GM12891 (cell line): ENCODE data around the gene TPR.

Experiments used
- POLR2A ChIP-seq: IDR thresholded peaks from 2 replicates; pipeline ENCODE4 v1.6.1; 2011; ENCODE audit warnings: low read depth, low read length, control low read depth
- POLR2AphosphoS5 ChIP-seq: IDR thresholded peaks from 2 replicates; pipeline ENCODE4 v1.6.1; 2011; ENCODE audit warnings: low read depth, low read length, control low read depth
- POU2F2 ChIP-seq: IDR thresholded peaks from 2 replicates; pipeline ENCODE4 v1.6.1; 2011; ENCODE audit warnings: low read depth, mild to moderate bottlenecking, control low read depth, low read length, moderate library complexity
- SPI1 ChIP-seq: IDR thresholded peaks from 2 replicates; pipeline ENCODE4 v1.6.1; 2011; ENCODE audit warnings: low read depth, low read length, control low read depth
- TAF1 ChIP-seq: IDR thresholded peaks from 2 replicates; pipeline ENCODE4 v1.6.1; 2011; ENCODE audit warnings: low read depth, low read length, control low read depth

DNA sequence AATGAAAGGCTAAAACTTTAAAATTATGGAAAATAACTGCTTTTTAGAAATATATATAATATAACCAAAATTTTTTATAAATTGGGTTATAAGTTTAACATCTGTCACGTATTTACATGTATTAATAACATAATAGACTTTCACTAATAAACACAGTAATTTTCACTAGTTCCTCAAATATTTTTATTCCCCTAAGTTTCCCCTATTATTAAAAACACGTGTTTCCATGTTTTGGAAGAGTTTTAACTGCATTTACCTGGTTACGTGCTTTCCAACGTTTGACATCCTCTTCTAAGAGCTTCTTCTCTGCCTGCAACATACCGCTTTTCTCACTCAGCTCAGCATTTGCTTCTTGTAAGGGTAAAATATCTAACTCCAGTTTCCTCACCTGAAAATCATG, 34.3 kb downstream of the TPR start:
- TF ChIP-seq SPI1 (no peak), TAF1 (no peak), POLR2A (no peak), POLR2AphosphoS5 (no peak), POU2F2 (no peak)
